GM19328 (cell line): ENCODE measurements around the gene MYRIP.
A peak's percentile ranks its signal among the peaks of the same experiment; 100 is the strongest.
"Not testable (repeated sequence)": the region's sequence is repeated elsewhere in the genome, so short reads cannot be mapped to it uniquely, and the experiment has no call there.

Experiments
- ATAC-seq: cut with Tn5 transposase; IDR thresholded peaks from one replicate; pipeline ENCODE4 v1.9.1; 2021; ENCODE audit warnings: mild to moderate bottlenecking, moderate library complexity; ENCODE audit not compliant: unreplicated experiment

Gene MYRIP

DNA sequence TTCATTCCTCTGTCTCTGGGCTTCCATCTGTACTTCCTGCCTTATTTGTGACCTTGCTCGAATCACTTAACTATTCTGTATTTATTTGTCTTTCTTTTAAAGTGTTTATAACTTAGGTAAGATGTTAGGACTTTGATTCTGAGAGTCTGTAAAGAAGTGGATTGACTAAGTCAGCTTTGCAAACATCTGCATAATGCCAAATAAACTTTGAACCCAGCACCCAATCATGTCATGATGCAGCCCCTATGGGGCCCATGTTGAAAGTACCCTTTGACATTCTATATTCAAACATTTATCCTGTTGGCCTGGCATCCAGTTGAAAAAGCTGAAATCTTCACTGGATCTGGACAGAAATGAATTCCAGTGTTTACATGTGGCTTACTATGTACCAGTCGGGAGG is 3.8 kb upstream of the MYRIP start:
- ATAC-seq, result no peak

DNA sequence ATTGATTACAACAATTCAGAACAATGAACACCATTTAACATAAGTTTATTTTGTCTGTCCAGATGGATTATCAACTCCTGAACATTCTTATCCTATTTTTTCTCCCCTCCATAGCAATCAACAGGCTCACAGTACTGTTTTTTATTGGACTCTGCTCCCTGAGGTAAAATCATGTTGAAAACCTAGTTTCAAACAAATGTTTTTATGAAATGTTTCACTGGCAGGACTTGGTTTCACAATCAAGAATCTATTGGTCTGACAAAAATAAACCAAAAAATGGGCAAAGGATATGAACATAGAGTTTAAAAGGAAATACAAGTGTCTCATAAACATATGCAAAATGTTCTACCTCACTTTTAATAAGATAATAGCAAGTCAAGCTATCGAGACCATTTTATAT is 2.6 kb upstream of the MYRIP start:
- no peak for ATAC-seq

DNA sequence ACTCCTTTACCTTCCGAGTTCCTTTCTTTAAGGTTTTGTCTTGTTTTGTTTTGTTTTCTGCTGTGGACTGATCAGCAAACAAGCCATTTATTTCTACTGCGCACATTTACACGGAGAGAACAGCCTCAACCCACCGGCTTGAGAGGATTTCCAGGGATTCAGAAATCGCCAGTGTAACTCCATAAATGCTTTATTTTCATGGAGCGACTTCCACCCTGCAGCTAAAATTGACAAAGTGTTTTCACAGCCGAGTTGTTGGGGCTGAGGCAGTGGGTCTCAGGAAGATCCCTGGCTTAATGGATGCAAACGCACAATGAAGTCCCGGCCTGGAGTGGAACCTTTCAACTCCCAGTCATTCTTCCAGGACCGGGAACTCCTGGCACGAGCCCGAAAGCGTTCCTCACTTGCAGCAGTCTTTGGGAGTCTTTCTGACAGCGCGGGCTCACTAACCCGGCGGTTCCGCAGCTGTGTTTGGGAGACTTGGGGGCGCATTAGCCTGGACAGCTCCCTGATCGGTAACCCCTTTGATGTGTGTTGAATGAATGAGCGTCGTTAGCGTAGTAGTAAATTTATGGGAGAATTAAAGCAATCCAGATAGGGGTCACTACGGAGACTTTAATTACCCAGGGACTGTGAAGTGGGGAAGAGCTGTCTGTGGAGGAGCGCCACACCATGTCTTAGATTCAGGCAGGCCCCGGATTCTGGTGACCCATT is 785 bp upstream of the MYRIP start:
- ATAC-seq, result peak; percentile 7

DNA sequence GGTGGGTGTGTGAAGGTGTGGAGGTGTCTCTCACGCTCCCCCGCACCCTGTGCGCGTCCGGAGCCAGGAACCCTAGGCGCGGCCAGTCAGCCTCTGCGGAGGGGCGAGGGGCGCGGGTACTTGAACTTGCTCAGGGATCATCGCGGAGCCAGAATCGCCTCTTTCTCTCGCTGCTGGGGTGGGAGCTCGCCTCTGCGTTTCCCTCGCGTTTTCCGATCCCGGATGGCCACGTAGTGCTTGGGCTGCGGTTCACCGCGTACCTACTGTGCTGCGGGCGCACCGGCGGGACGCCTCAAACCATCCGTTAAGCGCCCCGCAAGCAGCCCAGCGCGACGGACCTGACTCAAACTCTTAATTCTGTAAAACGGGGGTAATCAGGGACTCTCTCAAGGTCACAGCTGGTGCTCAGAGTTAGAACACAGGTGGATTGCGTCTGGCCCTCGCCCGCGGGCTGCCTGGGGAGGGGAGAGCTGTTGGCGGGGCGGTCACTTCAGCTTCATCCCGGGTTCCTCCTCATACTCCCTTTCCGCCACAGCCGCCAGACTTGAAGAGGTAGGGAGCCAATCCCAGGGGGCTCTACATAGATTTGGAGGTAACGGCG is 686 bp downstream of the MYRIP start:
- no peak for ATAC-seq

DNA sequence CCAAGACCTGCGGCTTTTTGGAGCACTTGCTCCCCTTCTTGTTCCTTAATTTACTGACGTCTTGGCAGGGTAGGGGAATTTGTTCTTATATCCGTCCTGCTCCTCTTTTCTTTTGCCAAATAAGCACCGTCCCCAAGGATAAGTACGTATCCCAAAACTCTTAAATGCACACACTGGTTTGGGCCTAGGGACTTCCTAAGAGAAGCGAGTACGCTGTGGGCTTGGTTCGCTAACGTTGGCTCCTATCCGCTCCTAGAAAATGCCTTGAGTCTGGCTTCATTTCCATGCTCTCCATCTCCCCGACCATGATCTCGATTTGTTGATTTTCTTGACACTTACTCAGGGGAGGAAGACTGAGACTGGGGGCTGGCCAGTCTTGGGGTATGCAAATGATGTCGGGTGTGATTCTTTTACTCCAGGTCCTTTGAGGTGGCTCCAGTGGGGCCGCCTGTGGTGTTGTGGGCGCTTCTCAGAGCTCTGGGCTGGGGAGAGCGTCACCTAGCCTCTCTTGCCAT is 1.3 kb downstream of the MYRIP start:
- no peak for ATAC-seq

DNA sequence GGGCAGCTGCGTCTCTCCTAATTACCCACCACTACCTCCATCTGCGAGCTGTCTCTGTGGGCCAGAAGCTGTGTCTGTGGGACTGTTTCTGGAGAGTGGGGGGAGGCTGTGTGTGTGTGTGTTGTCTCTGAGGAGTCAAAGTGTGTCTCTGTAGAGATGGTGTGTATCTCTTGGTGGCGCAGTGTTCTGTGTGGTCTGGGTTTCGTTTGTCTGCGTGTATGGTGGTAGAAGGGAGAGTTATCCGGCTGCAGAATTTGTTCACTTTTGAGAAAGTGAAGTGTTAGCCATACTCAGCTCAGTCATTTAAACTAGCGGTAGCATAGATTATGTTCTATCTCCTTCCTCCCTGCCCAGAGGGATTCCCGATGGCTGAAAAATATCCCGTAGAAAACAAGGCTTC is 2.2 kb downstream of the MYRIP start:
- no peak for ATAC-seq

DNA sequence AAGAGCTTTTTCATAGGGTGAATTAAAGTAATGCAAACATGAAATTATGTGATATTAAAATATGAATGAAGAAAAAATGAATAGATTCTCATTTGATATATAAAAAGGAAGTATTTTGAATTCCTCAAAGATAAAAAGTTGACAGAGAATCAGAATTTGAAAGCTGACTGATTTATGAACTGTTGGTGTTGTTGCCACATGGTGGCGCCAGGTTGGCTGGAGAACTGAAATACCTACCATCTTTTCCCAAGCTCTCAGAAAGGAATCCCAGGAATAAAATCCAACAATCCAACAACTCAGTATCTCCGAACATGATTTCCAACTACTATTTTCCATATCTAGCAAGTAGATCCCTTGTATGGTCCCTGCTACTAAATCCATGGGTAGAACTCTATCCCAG is 3.1 kb downstream of the MYRIP start:
- ATAC-seq, result no peak

DNA sequence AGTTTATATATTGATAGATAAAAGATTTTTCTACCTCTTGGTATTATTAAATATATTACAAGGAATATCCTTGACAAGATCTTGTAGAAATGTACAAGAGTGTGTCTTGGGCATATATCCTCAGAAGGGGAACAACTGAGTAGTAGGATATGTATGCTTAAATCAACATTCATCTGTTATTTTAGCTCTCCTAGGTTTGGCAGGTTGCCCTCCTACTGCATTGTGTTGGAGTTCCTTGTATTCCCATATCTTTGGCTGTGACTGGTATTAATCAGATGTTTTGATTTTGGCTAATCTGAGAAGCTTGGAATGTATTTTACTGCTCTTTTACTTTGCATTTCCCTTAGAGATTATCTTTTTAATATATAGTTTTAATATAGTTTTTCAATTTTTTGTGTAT is 4.6 kb downstream of the MYRIP start:
- no peak for ATAC-seq

DNA sequence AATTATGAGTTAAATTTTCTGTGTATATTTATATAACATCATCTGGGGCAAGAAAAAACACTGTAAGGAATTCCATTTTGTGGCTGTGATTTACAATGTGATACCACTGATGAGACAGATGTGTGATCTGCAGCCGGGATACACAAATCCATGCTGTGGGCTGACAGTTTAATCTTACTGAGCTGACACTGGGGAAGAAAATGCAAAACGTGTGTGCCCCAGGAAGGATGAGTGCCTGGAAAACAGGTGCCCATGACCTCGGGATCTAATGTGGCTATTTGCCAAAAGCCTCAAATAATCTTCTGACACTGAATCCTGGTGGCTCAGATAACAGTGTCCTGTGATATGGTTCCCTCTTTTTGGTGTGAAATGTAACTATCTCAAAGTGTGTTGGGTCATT is 10.5 kb downstream of the MYRIP start:
- no peak for ATAC-seq

DNA sequence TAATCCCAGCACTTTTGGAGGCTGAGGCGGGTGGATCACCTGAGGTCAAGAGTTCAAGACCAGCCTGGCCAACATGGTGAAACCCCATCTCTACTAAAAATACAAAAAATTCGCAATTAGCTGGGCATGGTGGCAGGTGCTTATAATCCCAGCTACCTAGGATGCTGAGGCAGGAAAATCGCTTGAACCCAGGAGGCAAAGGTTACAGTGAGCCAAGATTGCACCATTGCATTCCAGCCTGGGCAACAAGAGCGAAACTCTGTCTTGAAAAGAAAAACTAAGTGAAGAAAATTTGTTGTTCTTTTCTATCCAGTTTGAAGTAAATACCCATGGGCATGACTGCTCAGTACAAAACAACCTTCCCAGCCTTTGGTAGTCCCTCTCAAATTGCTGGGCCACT is 24.4 kb downstream of the MYRIP start:
- not testable (repeated sequence) for ATAC-seq

DNA sequence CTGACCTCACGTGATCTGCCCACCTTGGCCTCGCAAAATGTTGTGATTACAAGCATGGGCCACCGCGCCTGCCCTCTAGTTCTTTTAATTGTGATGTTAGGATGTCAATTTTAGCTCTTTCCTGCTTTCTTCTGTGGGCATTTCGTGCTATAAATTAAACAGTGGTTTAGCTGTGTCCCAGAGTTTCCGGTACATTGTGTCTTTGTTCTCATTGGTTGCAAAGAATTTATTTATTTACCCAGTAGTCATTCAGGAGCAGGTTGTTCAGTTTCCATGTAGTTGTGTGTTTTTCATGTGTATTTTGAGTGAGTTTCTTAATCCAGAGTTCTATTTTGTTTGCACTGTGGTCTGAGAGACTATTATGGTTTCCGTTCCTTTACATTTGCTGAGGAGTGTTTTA is 30.1 kb downstream of the MYRIP start:
- no peak for ATAC-seq

DNA sequence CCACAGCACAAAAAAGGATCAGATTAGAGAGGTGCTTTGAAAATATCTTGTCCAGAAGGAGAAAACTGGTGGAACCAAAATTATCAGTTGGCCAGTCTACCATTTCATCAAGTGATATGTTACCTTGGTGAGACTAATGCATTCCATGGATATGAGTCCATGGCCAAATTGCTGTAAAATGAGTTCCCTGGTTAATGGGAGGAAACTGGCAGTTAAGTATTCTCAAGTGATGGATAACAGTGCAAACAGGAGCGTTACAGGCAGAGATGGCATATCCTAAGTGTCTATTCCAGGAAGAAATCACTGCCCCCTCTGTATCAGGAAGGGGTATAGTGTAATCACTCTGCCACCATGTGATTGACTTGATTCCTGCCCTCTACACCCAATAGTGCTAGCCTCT is 34.0 kb downstream of the MYRIP start:
- ATAC-seq, result no peak

DNA sequence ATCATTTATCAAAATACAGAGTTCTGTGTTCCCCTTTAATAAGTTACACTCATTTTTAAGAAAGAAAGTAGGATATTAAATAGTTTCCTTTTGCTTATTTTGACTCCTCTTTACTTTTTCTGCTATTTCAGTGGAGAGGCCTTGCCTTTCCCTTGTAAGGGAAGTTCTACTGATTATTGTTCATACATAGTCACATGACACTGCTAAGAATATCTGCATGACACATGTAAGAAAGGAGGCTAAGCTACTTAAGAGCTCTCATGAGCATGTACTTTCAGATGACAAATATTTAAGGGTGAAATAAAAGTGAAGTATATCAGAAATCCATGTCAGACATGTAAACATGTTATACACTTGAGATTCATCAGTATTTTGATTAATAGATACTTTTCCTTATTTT is 39.0 kb downstream of the MYRIP start:
- no peak for ATAC-seq

DNA sequence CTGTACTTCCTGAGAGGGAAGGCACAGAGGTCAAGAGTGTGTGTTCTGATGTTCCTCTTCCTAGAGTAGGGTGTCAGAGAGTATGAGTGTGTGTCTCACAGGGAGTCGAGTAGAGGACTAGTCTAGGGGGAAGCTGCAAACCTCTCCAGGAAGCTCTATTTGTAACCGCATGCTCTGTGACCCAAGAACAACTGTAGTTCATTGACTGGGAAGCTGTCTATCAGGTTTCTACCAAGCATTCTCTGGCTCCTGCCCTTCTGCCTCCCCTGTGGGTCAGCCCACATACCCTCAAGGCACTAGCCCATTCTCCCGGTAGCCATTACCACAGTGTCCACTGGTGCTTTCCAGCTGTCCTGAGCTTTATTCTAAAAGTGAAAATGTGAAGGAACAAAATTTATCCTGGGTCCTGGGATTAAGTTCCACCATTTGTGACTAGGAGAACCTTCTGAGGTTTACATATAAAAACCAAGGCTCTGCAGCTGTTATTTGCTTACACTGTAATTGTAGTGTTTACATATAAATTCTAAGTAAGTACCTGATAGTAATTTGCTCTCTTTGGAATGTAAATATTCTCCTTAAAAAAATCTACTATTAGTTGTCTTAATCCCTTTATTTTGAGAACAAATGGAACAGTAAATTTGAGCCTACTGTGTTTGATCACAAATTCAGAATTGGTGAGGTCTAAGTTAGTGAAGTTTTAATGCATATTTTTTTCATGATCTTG is 40.7 kb downstream of the MYRIP start:
- ATAC-seq, result no peak

DNA sequence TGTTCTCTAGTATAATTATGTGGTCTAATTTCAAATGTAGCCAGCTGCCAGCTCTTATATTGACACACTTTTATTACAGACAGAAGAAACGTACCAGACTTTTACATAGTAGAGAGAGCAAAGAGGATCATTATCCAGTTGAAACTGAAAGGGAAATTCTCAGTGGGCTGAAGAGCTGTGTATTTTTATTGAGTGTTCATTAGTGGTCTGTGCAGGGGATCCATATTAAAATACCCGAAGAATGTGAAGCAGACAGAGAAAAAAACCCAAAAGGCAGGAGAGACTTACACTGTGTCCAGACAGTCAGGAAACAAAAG is 41.3 kb downstream of the MYRIP start:
- ATAC-seq, result no peak

DNA sequence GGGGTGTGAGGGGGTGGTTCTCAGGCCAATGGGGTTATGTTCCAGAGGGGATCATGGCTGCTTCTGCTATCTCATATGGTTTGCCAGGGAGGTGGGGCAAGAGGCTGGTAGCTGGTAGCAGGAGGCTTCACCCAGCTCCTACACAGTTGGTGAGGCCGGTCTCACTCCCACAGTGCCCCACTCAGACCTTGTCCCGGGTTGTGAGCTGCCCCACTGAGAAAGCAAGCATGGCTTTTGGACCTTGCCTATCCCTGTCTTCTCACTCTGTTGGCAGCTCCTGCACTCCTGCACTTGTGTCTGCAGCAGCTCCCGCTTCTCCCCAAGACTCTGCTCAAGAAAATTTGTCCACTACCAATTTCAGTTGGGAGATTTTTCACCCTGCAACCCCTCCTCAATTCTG is 46.1 kb downstream of the MYRIP start:
- no peak for ATAC-seq

DNA sequence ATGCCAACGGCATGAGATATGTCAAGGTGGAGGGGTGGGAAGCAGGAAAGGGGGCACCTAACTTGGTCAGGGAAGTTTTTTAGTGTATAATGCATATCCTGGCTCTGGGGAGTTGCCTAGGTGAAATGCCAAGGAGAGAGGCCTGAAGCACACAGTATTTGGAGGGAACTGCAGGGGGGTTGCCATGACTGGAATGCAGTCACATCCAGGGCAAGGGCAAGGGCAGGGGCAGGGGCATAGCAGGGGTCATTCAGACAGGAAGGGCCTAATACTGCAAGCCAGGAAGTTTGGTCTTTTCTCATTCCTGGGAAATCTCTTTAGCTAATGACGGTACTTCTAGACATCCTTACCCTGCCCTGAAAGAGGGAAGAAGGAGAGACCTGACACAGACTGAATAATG is 60.5 kb downstream of the MYRIP start:
- no peak for ATAC-seq

DNA sequence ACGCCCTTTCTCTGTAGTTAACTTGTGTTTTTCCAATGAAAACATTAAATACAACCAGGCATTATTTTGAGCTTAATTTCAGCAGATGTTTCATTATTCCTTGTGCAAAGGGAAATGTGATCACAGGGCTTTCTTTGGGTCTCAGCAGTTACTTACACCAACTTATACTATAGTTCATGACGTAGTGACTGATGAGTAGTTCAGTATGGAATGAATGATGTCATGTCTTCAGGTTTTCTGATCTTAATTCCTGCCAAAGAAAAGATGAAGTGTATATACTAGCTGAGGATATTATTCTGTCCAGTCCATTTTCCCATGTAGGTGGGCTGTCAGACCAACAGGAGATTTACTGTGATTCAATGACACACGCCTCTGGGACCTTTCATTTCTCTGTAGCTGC is 61.3 kb downstream of the MYRIP start:
- no peak for ATAC-seq

DNA sequence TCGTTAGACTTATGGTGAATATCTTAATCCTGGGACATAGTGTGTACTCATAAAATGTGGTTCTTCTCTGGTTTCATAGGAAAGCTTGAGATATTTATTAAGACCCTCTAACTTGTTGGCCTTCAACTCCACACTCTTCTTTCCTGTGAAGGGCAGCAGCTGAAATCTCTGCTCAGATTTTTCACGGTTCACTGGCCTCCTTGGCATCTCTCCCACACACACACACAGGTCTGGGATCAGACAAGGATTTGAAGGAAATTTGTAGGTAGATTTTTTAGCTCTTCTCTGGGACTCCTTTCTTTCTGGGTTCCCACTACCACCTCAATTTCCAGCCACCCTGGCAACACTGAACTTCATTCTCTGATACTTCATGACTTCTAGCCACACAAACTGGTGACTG is 70.2 kb downstream of the MYRIP start:
- no peak for ATAC-seq

DNA sequence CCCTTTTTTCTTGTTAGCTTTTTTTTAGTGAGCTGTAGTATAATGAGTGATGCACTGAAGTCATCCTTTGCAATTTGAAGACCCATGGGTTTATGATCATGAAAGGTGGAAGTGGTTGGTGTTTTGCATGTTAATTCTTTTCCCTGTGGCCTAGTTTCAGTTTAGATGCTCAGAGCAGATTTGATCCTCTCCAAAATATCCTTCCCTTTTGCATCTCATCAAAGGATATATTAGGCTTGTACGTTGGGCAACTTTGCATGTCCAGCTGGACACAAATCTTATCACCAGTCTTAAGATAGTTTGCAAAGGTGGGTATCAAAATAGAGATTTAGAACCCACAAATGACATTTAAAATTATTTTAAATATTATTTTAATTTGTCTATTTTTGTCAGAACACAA is 72.7 kb downstream of the MYRIP start:
- no peak for ATAC-seq

DNA sequence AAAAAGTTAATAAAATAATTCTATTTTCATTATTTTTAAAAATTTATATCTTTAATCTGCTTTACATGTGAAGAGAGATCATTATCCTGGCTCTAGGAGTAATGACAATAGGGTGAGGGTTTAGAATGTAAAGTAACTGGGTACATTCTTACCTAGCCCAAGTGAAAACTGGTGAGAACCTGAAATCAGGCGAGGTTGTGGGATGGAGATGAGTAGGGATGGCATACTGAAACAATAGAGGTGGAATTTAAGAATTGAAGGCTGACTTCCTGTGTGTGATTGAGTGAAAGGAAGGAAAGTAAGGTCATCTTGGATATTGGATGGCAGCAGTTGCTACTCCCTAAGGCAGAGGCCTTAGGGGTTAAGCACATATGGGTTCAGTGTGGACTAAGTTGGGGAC is 82.7 kb downstream of the MYRIP start:
- no peak for ATAC-seq

DNA sequence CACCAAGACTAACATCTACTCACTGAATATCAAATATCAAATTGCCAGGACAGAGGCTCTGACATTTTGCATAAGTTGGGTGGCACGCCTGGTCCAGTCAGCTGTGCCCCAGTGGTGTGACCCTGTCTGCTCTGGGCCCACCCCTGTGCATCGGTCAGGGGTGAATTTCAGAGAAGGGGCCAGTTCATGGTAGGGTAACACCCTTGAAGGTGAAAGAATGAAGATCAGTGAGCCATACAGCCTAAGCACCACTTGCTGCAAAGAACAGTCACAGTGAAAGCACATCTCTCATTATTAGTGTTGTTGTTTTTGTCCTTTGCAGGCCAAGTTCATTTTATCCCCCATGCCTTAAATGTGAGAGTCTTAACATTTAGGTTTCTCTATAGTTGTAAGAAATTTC is 86.8 kb downstream of the MYRIP start:
- ATAC-seq, result no peak
